ENCODE measurements around the gene YJEFN3. TPM values are rescaled to one million over a fixed set of nuclear protein-coding genes. Genes with fewer than 3 reads are reported as not detected.

The YJEFN3 gene
- total RNA-seq, 4 donors from 2014 or later, result 0.45 to 1.4 (median 0.96) TPM

DNA sequence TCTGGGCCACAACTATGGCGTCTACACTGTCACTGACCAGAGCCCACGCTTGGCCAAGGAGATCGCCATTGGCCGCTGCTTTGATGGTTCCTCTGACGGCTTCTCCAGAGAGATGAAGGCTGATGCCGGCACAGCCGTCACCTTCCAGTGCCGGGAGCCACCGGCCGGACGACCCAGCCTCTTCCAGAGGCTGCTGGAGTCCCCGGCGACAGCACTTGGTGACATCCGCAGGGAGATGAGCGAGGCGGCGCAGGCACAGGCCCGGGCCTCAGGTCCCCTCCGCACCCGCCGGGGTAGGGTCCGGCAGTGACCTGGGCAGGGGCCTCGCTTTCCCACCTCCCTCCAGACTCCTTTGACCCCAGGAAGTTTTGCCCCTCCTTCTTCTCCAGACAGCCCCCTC lies 17.0 kb downstream of the YJEFN3 start:
- Histone ChIP-seq H3K36me3 (no peaks in the 10 kb centered on the region), H3K27me3 (peaks cover 100% of the 10 kb centered on the region), H3K4me1 (peaks cover 0 to 12% (median 6%) of the 10 kb centered on the region in 3 donors), H3K9me3 (no peaks in the 10 kb centered on the region), H3K27ac (no peak overlapping the region), H3K4me3 (no peak overlapping the region)
- 85% methylated on average over 4 of the region's 23 CpGs; no CpG with 5 or more reads in 1 of the 2 donors for WGBS, 2 donors (ENCODE audit: low coverage in 1 of 2)
- no peak for ATAC-seq
- TF ChIP-seq EP300 (IDR thresholded peaks at IDR 0.05), result no peak
- TF ChIP-seq, protein P1, sequence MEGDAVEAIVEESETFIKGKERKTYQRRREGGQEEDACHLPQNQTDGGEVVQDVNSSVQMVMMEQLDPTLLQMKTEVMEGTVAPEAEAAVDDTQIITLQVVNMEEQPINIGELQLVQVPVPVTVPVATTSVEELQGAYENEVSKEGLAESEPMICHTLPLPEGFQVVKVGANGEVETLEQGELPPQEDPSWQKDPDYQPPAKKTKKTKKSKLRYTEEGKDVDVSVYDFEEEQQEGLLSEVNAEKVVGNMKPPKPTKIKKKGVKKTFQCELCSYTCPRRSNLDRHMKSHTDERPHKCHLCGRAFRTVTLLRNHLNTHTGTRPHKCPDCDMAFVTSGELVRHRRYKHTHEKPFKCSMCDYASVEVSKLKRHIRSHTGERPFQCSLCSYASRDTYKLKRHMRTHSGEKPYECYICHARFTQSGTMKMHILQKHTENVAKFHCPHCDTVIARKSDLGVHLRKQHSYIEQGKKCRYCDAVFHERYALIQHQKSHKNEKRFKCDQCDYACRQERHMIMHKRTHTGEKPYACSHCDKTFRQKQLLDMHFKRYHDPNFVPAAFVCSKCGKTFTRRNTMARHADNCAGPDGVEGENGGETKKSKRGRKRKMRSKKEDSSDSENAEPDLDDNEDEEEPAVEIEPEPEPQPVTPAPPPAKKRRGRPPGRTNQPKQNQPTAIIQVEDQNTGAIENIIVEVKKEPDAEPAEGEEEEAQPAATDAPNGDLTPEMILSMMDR (IDR thresholded peaks at IDR 0.05), result no peak
- no peak for TF ChIP-seq POLR2A (IDR thresholded peaks at IDR 0.05)
- TF ChIP-seq POLR2AphosphoS5 (IDR thresholded peaks at IDR 0.05), result no peak

DNA sequence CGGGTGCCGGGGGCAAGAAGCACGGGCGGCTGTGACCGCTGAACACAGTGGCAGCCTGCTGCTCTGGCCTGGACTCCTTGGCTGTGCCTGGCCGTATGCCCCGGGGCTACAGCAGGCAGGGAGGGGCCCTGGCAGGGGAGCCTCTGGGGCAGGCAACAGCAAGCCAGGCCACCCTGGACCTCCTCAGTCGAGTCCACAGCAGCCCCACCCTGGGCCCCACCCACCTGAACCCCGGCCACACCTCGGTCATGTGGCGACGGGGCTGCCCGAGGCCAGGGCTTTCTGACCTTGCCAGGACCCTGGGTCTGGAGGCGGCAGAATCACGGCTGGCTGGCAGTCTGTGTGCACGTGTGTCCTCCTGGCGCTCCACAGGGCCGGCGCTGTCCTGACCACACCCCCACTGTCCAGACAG lies 18.0 kb downstream of the YJEFN3 start:
- no peaks in the 10 kb centered on the region for H3K9me3 ChIP-seq
- H3K4me1 ChIP-seq, result peaks cover 0 to 2% (median 0%) of the 10 kb centered on the region in 3 donors
- H3K27ac ChIP-seq, result no peak overlapping the region
- ATAC-seq, result no peak
- H3K4me3 ChIP-seq, result no peak overlapping the region
- WGBS, 2 donors (ENCODE audit: low coverage in 1 of 2), result no CpG with 5 or more reads among the region's 19 CpGs
- H3K27me3 ChIP-seq, result peaks cover 93% of the 10 kb centered on the region
- H3K36me3 ChIP-seq, result no peaks in the 10 kb centered on the region
- no peak for TF ChIP-seq POLR2A (IDR thresholded peaks at IDR 0.05)

DNA sequence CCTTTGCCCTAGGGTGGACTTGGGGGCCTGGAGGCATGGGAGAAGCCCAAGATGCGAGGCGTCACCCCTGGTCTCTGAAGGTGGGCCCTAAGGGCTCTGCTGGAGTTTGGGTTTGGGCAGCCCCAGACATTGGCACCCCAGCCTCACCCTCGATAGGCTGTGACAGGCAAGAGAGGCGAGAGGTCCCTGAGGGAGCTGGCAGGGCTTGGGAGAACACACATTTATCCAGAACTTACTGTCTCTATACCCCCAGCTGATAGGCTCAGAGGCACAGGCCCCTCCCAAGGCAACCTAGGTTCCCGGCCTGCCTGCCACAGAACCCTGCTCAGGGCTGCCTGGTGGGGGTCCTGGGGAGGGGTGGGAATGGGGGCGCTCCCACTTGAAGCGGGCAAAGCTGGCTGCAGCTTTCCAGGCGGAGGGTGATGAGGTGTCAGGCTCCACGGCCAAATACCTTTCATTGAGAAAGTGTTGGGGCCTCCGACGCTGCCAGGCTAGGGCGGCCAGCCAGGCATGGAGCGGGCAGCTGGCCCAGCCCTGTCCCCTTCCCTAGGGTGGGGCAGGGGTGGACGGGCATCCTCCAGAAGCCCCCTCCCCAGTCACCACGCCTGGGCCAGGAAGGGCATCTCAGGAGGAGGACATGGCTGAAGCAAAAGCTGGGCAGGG lies 19.1 kb downstream of the YJEFN3 start:
- TF ChIP-seq POLR2A (IDR thresholded peaks at IDR 0.05) (no peak), POLR2AphosphoS5 (IDR thresholded peaks at IDR 0.05) (no peak), EP300 (IDR thresholded peaks at IDR 0.05) (no peak)
- TF ChIP-seq, protein P1 (IDR thresholded peaks at IDR 0.05), result no peak

DNA sequence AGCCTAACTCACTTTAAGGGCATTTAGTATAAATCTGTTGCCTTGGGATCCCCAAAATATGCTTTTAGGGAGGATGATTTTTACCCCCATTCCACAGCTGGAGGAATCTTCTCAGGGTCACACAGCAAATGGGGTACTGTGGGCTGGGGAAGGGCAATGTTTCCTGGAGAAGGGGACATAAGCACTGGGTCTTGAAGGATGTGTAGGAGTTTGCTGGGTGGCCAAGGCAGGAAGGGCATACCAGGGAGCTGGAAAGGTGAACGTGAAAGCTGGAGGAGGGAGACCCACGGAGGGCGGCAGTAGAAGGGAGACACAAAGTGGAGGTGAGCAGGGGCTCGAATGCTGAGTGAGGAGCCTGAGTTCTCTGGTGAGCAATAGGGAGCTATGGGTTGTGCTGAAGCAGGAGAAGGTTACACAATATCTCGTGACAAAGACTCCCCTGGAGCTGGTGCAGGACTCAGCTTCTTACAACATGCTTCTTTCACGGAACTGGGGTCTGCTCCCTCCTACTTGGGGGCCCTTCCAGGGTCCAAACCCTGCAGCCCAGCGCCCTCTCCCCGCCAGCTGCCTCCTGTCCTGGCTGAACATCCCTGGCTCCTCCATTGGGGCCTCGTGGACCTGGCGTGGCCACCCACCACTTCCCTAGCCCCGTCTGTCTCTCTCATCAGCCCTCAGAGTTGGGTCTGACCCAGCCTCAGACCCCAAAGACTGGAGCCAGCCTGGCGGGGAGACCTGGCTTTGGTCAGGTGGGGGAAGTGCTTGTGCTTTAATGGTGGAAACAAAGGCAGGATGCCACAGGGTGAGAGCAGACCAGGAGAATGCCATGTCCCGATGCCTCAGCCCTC lies 20.4 kb downstream of the YJEFN3 start:
- WGBS, 2 donors (ENCODE audit: low coverage in 1 of 2), result 55 to 73% methylated on average over 6 of the region's 13 CpGs
- H3K27me3 ChIP-seq, result peaks cover 73% of the 10 kb centered on the region
- ATAC-seq, result no peak
- H3K4me3 ChIP-seq, result no peak overlapping the region
- H3K36me3 ChIP-seq, result no peaks in the 10 kb centered on the region
- H3K27ac ChIP-seq, result no peak overlapping the region
- no peaks in the 10 kb centered on the region for H3K9me3 ChIP-seq
- TF ChIP-seq, protein P1 (IDR thresholded peaks at IDR 0.05), result no peak
- TF ChIP-seq POLR2AphosphoS5 (IDR thresholded peaks at IDR 0.05), result no peak
- no peak for TF ChIP-seq EP300 (IDR thresholded peaks at IDR 0.05)
- TF ChIP-seq POLR2A (IDR thresholded peaks at IDR 0.05), result no peak
- no peaks in the 10 kb centered on the region for H3K4me1 ChIP-seq

More for the DNA sequence above, 19.1 kb downstream of the YJEFN3 start:
- H3K27ac ChIP-seq, result no peak overlapping the region
- H3K27me3 ChIP-seq, result peaks cover 83% of the 10 kb centered on the region
- no peak overlapping the region for H3K4me3 ChIP-seq
- no peaks in the 10 kb centered on the region for H3K36me3 ChIP-seq
- no peaks in the 10 kb centered on the region for H3K9me3 ChIP-seq
- no peak for ATAC-seq
- H3K4me1 ChIP-seq, result no peaks in the 10 kb centered on the region
- WGBS, 2 donors (ENCODE audit: low coverage in 1 of 2), result no CpG with 5 or more reads among the region's 15 CpGs

DNA sequence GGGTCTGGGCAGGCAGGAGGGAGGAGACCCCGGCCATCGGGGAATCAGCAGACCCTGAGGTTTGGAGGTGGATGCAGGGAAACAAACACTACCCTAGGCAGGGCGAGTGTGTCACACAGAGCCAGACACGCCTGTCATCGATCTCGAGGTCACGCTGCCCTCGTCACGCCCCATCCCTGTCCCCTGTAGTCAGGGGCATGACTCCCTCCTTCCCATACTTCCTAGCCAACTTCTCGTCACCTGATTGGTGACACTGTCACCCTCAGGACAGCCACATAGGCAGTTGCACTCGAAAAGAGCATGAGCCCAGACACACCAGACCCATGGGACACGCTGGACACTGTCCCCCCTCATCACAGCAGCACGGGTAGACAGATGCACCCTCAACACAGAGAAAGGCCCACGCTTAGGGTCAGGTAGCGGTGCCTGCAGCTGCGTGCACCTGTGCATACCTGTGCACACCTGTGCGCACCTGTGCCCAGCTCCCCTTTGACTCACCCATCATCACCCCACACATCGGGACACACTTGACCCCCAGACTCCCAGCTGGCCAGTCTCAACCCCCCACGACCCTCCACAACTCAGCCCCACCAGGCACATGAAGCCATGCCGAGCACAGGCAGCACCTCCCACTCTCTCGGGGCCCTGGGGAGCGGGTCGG lies 21.2 kb downstream of the YJEFN3 start:
- no peak for ATAC-seq
- no peaks in the 10 kb centered on the region for H3K9me3 ChIP-seq
- H3K36me3 ChIP-seq, result no peaks in the 10 kb centered on the region
- H3K27ac ChIP-seq, result no peak overlapping the region
- TF ChIP-seq, protein P1 (IDR thresholded peaks at IDR 0.05), result no peak
- no peak for TF ChIP-seq EP300 (IDR thresholded peaks at IDR 0.05)
- TF ChIP-seq POLR2AphosphoS5 (IDR thresholded peaks at IDR 0.05), result no peak
- no peak for TF ChIP-seq POLR2A (IDR thresholded peaks at IDR 0.05)
- peaks cover 73% of the 10 kb centered on the region for H3K27me3 ChIP-seq
- 64 to 72% methylated on average over 9 to 10 of the region's 23 CpGs for WGBS, 2 donors (ENCODE audit: low coverage in 1 of 2)
- H3K4me1 ChIP-seq, result no peaks in the 10 kb centered on the region
- H3K4me3 ChIP-seq, result no peak overlapping the region

Data from gastroesophageal sphincter (tissue), 4 donors.